ENCODE results near the gene ZNF304.
A peak's percentile ranks its signal among the peaks of the same experiment; 100 is the strongest.

ZNF304 gene

GRCh38 chr19:57350877-57351805 lies at the start of gene ZNF304:
TSS of gene ZNF304 (plus strand) at chr19:57351271. CDS start at chr19:57351665, 394 bp downstream.
- peak; percentile 82 to 87 for DNase-seq

DNA sequence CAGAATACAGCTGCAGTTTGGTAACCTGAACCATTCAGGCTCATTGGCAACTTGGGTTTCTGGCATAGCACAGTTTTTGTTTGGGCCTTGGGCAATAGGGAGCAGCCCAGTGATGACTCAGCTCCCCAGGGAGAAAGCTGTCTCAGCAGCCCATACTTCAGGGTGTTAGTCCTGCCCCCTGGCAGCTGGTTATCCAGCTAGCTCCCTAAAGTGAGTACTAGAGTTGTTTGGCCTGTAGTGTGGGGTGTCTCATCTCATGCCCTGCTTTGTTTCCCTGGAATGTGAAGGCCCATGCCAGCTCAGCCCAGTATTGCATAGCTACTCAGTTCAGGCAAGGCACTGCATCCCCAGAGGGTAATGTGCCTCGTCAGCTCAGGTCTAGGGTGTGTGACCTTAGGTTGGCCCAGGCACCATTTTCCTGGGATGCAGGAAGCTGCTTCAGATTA lies 49.0 kb upstream of the ZNF304 start:
- DNase-seq, result no peak

- no peak for DNase-seq
Measured at GRCh38 chr19:57302727-57303401, 48.2 kb upstream of the ZNF304 start.

- DNase-seq, result no peak
Measured at GRCh38 chr19:57305056-57305455, 46.0 kb upstream of the ZNF304 start.

DNA sequence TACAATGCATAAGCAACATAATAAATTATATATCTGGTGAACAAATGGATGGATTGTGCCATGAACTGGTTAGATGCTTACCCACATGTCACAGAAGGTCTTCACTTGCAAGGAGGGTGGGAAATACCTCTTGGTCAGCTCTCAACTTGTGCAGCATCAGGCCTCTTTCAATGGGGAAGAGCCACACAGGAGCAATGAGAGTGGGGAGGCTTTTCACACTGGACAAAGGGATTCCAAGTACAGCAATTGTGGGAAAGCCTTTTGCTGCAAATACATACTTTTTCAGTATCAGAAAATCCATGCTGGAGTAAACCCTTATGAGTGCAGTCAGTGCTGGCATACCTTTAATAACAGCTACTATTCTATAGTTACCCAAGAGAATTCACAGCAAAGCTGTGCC lies 42.6 kb upstream of the ZNF304 start:
- no peak for DNase-seq

DNA sequence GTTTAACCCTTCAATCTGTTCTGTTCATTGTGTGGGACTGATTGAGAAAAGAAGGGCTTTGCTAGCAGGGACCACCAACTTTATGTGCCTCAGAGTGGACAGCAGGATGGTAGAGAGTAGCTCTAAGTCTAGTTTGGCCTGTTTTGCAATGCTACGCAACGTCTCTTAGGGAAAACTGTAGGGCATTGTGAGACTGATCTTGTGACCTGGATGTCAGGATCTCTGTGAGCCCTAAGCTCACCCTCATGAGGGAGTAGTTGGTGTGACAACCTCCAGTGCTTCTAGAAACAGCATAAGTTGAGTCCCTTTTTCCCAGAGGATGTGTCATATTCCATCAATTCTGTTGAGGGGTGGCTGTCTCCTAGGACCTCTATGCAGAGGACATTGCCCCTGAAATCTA lies 40.3 kb upstream of the ZNF304 start:
- no peak for DNase-seq

DNA sequence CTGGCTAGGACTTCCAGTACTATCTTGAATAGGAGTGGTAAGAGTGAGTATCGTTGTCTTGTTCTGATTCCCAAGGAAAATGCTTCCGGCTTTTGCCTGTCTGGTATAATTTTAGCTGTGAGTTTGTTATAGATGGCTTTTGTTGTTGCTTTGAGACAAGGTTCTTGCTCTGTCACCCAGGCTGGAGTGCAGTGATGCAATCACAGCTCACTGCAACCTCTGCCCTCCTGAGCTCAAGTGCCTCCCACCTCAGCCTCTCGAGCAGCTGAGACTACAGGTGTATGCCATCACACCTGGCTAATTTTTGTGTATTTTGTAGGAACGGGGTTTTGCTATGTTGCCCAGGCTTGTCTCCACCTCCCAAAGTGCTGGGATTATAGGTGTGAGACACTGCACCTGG lies 36.9 kb upstream of the ZNF304 start:
- no peak for DNase-seq

GRCh38 chr19:57317503-57317902 lies 33.6 kb upstream of the ZNF304 start:
- DNase-seq, result no peak

DNA sequence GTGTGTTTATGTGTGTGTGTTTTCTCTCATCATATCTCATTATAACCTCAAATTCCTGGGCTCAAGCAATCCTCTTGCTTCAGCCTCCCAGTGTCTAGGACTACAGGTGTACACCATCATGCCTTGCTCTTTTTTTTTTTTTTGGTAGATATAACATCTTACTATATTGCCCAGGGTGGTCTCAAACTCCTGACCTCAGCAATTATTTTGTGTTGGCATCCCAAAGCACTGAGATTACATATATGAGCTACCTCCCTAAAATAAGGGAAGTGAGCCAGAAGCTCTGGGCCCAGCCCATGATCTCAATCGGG lies 31.2 kb upstream of the ZNF304 start:
- no peak for DNase-seq

GRCh38 chr19:57320180-57321084 lies 30.6 kb upstream of the ZNF304 start, which contains the start of gene ZNF543:
TSS of gene ZNF543 (plus strand) at chr19:57320472. CDS start at chr19:57320854, 382 bp downstream.
- peak; percentile 95 to 96 for DNase-seq

GRCh38 chr19:57321116-57321515 lies 30.0 kb upstream of the ZNF304 start:
- DNase-seq, result no peak

DNA sequence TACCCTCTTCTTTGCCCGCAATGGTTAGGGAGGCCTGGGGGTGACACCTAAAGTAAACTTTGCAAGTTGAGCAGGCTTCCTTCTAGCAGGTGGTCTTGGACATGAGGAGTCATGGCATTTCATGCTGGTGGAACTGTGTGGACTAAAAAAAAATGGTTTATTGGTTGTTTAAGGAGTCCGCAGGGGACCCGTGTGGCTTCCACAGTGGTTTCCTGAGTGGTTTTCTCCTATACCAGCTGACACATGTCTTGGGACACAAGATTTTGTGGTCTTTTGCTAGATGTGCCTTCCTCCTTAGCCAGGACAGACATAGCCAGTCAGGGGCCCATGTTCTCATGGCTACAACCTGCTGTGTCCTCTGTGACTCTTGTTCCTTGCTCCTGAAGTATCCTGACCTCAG lies 29.3 kb upstream of the ZNF304 start:
- DNase-seq, result no peak

DNA sequence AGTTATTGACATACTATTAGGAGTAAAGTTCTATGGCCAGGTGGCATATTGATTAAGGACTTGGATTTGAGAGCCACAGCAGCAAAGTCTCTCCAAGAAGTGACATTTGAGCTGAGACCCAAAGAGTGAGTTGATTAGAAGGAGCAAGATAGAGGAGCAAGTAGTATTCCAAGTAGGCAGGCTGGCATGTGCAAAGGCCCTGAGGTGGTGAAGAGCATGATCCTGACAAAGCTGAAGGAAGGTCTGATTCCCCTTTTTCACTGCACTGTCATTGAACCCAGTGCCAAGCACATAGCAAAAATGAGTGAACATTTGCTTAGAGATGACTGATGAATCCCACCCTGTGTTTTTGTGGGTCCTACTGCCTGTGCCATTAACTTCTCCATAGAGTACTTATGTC lies 26.1 kb upstream of the ZNF304 start:
- DNase-seq, result no peak

DNA sequence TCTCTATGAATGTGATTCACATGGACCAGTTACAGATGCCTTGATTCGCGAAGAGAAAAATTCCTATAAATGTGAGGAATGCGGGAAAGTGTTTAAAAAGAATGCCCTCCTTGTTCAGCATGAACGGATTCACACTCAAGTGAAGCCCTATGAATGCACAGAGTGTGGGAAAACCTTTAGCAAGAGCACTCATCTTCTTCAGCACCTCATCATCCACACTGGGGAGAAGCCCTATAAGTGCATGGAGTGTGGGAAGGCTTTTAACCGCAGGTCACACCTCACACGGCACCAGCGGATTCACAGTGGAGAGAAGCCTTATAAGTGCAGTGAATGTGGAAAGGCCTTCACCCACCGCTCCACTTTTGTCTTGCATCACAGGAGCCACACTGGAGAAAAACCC lies 23.1 kb upstream of the ZNF304 start:
- no peak for DNase-seq

DNA sequence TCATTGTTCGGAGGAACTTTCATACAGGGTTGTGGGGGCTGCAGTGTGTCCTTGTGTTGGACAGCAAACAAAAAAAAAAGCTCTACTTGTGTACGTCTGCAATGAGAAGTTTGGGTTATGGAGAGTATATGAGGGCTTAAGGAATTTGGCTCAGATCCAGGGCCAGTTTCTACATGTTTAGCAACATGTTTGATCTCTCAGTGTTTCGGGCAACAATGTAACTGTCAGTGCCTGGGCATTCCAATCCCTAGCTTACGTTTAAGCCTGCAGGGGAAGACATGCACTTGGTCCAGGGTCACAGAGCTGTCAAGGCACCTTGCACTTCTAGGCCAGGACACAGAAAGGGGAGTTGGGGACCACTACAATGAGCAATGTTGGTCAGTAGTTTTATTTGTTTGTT lies 16.9 kb upstream of the ZNF304 start:
- DNase-seq, result no peak

DNA sequence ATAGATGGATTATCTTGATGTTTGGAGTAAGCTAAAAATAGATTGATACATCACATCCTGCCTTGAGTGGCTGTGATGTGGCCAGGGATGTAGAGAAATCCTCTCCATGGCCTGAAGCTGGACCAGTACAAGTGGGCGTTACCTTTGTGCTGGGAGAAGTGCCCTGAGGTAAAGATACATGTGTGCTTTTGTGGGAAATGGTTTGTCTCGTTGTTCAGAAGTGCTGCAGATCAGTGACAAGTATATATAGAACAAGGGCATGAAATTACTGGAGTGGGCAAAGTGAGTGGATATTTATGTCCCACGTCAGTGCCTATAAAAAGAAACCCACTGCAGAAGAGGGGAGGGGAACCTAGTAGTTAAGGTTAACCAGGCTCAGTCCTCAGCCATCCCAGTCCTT lies 12.2 kb upstream of the ZNF304 start:
- no peak for DNase-seq

- no peak for DNase-seq
Measured at GRCh38 chr19:57342582-57342981, 8.5 kb upstream of the ZNF304 start.

- DNase-seq, result no peak
Measured at GRCh38 chr19:57348136-57348535, 2.9 kb upstream of the ZNF304 start.

DNA sequence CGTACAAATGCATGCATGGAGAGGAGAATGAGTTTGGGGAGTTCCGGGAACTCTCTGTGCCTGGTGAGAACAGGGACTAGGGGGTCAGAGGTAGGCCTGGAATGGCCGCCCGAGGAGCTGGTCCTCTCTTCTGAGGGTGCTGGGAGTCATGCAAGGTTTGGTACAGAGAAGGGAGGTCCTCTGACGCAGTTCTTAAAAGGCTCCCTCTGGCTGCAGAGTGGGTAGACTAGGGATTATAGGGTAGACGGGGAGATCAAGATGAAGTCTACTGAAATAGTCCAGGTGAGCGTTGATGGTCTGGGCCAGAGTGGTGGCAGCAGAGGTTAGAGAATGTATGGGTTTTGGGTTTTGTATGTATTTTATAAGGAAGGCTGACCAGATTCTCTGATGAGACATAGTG lies 796 bp downstream of the ZNF304 start:
- DNase-seq, result no peak

- no peak for DNase-seq
Measured at GRCh38 chr19:57355916-57356315, 4.8 kb downstream of the ZNF304 start.

- no peak for DNase-seq
Measured at GRCh38 chr19:57357406-57357805, 6.3 kb downstream of the ZNF304 start.

GRCh38 chr19:57359300-57359699 lies 8.2 kb downstream of the ZNF304 start:
- no peak for DNase-seq

DNA sequence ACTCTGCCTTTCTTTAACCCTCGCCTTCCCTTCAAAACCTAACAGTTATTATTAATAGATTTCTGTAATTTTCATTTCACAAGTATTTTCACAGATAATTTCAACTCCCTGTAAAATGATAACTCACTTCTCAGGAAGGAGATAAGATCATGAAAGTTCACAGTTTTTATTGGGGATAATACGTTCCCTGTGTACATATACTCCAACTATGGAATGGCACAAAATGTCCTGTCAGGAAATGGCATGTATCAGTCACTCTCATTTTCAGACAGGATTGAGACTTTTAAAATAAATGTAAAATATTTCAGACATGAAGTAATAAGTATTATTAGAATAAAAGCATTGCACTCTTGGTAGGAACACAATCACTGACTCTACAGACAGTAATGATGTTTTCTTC lies 11.3 kb downstream of the ZNF304 start:
- no peak for DNase-seq
